GM12892 (cell line): Measurements from ENCODE around the gene RASSF8.

ENCODE experiments used
- DNase-seq: peaks from one replicate; pipeline ENCODE4 v3.0.0; 2011; ENCODE audit not compliant: insufficient read length
- FAIRE-seq: peaks from 2 replicates; lab custom pipeline; 2011; peaks lifted over from hg19 to GRCh38; lab: Jason Lieb, UNC
- POLR2A ChIP-seq: IDR thresholded peaks from 2 replicates; pipeline ENCODE4 v1.6.1; 2011; ENCODE audit warnings: low read depth, low read length, control low read depth
- POLR2AphosphoS5 ChIP-seq: IDR thresholded peaks from 2 replicates; pipeline ENCODE4 v1.6.1; 2011; ENCODE audit warnings: low read depth, low read length, control low read depth
- TAF1 ChIP-seq: IDR thresholded peaks from 2 replicates; pipeline ENCODE4 v1.6.1; 2011; ENCODE audit warnings: low read depth, mild to moderate bottlenecking, control low read depth, low read length, borderline replicate concordance

Gene RASSF8

GRCh38 chr12:26086936-26087335 is 128.5 kb downstream of the RASSF8 start:
- FAIRE-seq (no peak), DNase-seq (no peak)
- TF ChIP-seq POLR2AphosphoS5 (no peak), TAF1 (no peak), POLR2A (no peak)

- DNase-seq (peak; percentile 24), FAIRE-seq (peak; percentile 96)
- TF ChIP-seq POLR2A (no peak), TAF1 (no peak), POLR2AphosphoS5 (no peak)
Measured at GRCh38 chr12:26088998-26089397, 130.5 kb downstream of the RASSF8 start.

- no peak for TF ChIP-seq POLR2A
- TF ChIP-seq POLR2AphosphoS5, result no peak
- no peak for TF ChIP-seq TAF1
- no peak for DNase-seq
- FAIRE-seq, result no peak
Measured at GRCh38 chr12:26090836-26091510, 132.5 kb downstream of the RASSF8 start.

DNA sequence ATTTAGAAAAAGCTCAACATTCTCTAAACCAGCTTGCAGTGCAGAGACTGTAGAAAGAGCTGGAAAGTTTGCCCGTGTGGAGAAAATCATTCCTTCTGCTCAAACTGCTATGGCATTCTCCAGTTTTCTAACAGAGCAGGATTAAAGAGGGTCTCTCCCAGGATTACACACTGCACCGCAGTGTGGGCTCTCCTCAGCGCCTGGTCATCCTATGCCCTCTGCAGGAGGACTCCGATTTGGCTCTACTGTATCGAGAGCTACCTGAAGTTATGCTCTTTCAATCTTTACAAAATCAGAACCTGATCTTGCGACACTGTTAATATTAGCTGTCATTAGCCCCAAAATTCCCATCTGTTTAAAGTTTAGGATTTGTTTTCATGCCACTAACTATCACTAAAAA is 133.3 kb downstream of the RASSF8 start:
- no peak for FAIRE-seq
- DNase-seq, result no peak
- TF ChIP-seq TAF1 (no peak), POLR2AphosphoS5 (no peak), POLR2A (no peak)

DNA sequence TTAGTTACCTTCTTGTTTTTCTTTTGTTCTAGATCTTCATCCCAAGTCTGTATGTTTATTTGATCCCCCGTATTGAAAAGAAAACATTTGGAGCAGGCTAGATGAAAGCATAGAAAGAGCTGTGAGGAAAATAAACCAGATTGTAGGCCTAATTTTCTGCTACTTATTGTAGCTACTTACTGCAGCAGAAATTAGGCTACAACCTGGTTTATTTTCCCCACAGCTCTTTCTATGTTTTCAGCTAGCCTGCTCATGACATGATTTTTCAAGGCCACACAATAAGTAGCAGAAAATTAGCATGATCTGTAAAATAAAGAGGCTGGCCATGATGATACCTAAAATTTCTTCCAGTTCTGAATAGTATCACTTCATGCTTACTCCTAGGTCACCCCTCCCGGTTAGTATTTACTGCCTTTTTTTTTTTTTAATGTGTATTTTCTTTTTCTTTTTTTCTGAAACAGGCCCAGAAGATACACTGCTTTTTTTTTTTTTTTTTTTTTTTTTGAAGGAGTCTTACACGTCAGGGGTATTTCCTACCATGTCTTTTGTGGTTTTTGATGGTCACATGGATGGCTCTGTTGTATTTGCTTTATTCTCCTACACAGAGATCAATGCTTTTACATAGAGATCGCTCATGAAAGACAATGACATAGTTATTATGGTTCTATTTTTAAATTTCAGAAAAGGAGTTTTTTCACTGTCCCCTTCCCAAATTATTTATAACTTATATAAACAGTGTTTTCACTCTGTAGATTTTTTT is 134.0 kb downstream of the RASSF8 start:
- TF ChIP-seq POLR2AphosphoS5, result no peak
- TF ChIP-seq TAF1, result no peak
- TF ChIP-seq POLR2A, result no peak

GRCh38 chr12:26095186-26095585 is 136.7 kb downstream of the RASSF8 start:
- no peak for TF ChIP-seq POLR2AphosphoS5
- TF ChIP-seq POLR2A, result no peak
- TF ChIP-seq TAF1, result no peak
- DNase-seq (no peak), FAIRE-seq (no peak)

More for the DNA sequence above, 134.0 kb downstream of the RASSF8 start:
- FAIRE-seq (no peak), DNase-seq (no peak)

DNA sequence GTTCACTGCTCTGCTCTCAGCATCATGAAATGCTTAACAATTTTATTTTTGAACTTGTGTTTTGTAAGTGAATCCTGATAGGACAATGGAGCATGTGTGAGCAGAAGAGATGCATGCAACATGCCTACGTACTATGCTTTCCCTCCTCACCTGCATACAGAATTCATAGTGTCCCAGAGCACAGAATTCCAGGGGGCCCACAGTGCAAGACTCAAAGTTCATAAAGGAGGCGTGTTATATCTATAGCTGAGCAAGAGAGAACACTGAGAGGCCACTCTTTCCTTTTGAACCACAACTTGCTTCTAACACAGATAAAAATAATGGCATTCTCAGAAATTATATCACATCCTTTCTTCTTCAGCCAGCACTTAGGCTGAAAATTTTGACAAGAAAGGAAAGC is 137.6 kb downstream of the RASSF8 start:
- DNase-seq (no peak), FAIRE-seq (no peak)
- no peak for TF ChIP-seq POLR2A
- TF ChIP-seq POLR2AphosphoS5, result no peak
- TF ChIP-seq TAF1, result no peak

DNA sequence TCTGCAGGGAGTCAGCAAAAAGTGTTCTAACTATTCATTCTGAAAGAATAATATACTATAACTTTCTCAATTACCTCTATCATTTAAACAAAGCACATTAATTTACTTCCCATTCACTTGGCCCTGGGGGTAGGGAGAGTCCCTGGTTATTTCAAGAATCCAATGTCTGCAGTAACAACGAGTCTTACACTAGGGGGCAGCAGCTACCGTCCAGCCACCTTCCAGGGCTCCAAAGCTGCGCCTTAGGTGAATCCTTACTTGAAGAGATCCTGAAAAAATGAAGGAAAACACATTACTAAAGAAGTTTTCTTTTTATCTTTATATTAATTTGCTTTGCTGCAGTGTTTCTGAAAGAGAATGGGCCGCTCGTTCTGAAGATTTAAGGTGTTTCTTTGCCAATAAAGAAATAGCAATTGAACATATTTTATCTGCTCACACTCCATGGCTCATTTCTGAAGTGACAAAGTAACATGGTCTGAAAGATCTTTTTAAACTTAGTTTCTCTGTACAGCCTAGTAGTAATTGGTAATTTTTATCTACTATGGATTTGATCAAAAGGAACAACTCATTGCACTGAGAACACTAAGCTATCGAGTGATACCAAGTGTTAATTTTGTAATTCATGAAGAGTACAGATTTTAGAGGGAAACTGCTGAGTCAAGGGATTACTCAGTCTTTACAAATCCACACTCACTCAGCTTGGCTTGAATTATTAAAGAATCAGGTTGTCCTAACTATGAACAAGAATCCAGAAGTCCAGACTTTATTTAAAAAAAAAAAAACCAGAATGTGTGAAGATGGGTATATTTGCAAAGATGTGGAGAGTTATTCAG is 138.8 kb downstream of the RASSF8 start:
- TF ChIP-seq POLR2AphosphoS5 (no peak), POLR2A (no peak), TAF1 (no peak)
- FAIRE-seq, result peak; percentile 84
- no peak for DNase-seq

DNA sequence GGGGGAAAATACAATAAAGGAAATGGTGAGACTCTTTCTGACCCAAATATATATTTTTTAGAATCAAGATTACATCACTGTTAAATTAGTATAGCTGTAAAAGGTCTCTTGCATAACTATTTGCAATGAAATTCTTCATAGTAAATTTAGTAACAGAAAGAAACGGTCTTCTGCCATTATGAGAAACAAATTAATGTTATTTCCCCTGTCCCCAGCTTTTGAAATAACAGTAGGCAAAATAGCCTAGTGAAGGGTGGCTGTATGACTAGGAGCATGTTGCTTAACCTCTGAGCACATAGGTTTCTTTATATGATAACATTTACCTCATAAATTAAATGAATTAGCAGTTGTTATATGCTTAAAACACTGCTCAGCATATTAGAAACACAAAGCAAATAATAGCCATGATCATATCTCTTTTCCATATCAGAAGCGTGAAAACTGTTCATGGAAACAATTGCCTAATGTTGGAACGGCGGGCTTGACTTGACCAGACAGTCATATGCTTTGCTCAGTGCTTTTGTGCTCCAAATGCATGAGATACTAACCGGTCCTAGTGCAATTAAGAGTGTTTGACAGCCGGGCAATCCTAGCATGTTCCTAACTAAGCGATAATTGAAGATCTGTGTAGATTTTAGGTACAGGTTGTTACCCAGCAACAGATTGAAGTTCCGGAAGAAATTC is 142.3 kb downstream of the RASSF8 start:
- no peak for DNase-seq
- no peak for FAIRE-seq
- TF ChIP-seq POLR2A (no peak), POLR2AphosphoS5 (no peak), TAF1 (no peak)

DNA sequence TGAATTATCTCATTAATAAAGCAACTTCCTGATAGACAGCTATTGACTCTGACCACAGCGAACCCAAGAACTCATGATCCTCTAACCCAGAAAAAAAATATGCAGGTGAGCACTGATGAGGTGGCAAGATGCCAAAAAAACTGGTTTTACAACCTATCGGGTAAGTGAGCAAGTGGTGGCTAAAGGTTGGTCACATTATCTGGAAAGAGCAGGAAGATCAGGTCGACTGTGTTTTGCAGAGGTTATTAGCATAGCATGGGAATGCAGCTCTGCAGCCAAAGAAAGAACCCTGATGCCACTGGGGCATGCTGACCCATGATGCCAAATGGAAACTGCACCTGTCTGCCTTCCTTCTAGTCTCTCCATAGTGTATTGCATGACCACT is 142.9 kb downstream of the RASSF8 start:
- FAIRE-seq, result no peak
- TF ChIP-seq POLR2A (no peak), TAF1 (no peak), POLR2AphosphoS5 (no peak)
- DNase-seq, result no peak

GRCh38 chr12:26101763-26102162 is 143.3 kb downstream of the RASSF8 start:
- TF ChIP-seq TAF1 (no peak), POLR2A (no peak), POLR2AphosphoS5 (no peak)
- DNase-seq, result no peak
- FAIRE-seq, result no peak
